GM12878 (cell line): ENCODE results near the gene AATF.
"Not testable (repeated sequence)": the region's sequence is repeated elsewhere in the genome, so short reads cannot be mapped to it uniquely, and the experiment has no call there.

Experiments used
- CBX5 ChIP-seq: sonication (generic); IDR thresholded peaks from 2 replicates; pipeline ENCODE4 v1.6.1; 2016; ENCODE audit warnings: low read depth, moderate library complexity, mild to moderate bottlenecking, inconsistent platforms
- CTCF ChIP-seq, 3 experiments: IDR thresholded peaks in 2 of 3; conservative IDR thresholded peaks in 1 of 3; 2 replicates each; pipeline ENCODE4 v1.5.1; 2011; ENCODE audit warnings: low read depth in 3 of 3, low read length in 3 of 3, mild to moderate bottlenecking in 3 of 3, control low read depth in 2 of 3, moderate library complexity in 2 of 3, inconsistent platforms in 1 of 3, mixed read lengths in 1 of 3; ENCODE audit not compliant: control insufficient read depth in 2 of 3, insufficient read depth in 1 of 3; ENCODE audit errors: extremely low read depth in 1 of 3
- ETV6 ChIP-seq, 2 experiments: fragments of 450-650 bp in 1 of 2; IDR thresholded peaks in 1 of 2; conservative IDR thresholded peaks in 1 of 2; 2 replicates each; pipeline ENCODE4 v1.6.1; 2014; ENCODE audit warnings: antibody characterized with exemption in 1 of 2, borderline replicate concordance in 1 of 2, low read depth in 1 of 2, mild to moderate bottlenecking in 1 of 2, moderate library complexity in 1 of 2
- NFYB ChIP-seq: IDR thresholded peaks from 2 replicates; pipeline ENCODE4 v1.6.1; 2011; ENCODE audit warnings: low read depth, mild to moderate bottlenecking, low read length, improper control_type of control experiment, moderate library complexity; ENCODE audit not compliant: insufficient read depth
- POLR2A ChIP-seq: IDR thresholded peaks from 2 replicates; pipeline ENCODE4 v1.6.1; 2011; ENCODE audit warnings: low read depth, mild to moderate bottlenecking, low read length
- POLR2AphosphoS5 ChIP-seq: IDR thresholded peaks from 2 replicates; pipeline ENCODE4 v1.6.1; 2011; ENCODE audit warnings: mild to moderate bottlenecking, low read length, inconsistent platforms
- REST ChIP-seq: IDR thresholded peaks from 2 replicates; pipeline ENCODE4 v1.6.1; 2012; ENCODE audit warnings: mild to moderate bottlenecking, low read depth, low read length
- TARDBP ChIP-seq: IDR thresholded peaks from 2 replicates; pipeline ENCODE4 v1.6.1; 2016; ENCODE audit warnings: borderline replicate concordance
- USF1 ChIP-seq: IDR thresholded peaks from 2 replicates; pipeline ENCODE4 v1.6.1; 2011; ENCODE audit warnings: borderline replicate concordance, low read depth, mild to moderate bottlenecking, moderate library complexity, mixed read lengths, low read length; ENCODE audit not compliant: insufficient read depth; ENCODE audit errors: extremely low read length
- YY1 ChIP-seq: IDR thresholded peaks from 2 replicates; pipeline ENCODE4 v1.6.1; 2011; ENCODE audit warnings: low read depth, mild to moderate bottlenecking, low read length

GRCh38 chr17:37073464-37073863 is 124.7 kb downstream of the AATF start:
- TF ChIP-seq TARDBP; POLR2A; POLR2AphosphoS5; CTCF (IDR thresholded peaks at IDR 0.05 in 2 of 3, conservative IDR thresholded peaks at IDR 0.05 in 1 of 3; ENCODE audit: control insufficient read depth in 2 of 3, extremely low read depth in 1 of 3, insufficient read depth in 1 of 3, low read depth in 3 of 3, low read length in 3 of 3); NFYB; YY1; REST; USF1; ETV6 (conservative IDR thresholded peaks at IDR 0.05 in 1 of 2, IDR thresholded peaks at IDR 0.05 in 1 of 2; ENCODE audit: borderline replicate concordance in 1 of 2, low read depth in 1 of 2); CBX5: not testable (repeated sequence)
